EL (cell line): ENCODE results near the gene CHP1.
"Not testable (repeated sequence)": the region's sequence is repeated elsewhere in the genome, so short reads cannot be mapped to it uniquely, and the experiment has no call there.

Experiments used
- DNase-seq: peaks from one replicate; pipeline ENCODE4 v3.0.0-alpha.2; 2016

CHP1 gene

DNA sequence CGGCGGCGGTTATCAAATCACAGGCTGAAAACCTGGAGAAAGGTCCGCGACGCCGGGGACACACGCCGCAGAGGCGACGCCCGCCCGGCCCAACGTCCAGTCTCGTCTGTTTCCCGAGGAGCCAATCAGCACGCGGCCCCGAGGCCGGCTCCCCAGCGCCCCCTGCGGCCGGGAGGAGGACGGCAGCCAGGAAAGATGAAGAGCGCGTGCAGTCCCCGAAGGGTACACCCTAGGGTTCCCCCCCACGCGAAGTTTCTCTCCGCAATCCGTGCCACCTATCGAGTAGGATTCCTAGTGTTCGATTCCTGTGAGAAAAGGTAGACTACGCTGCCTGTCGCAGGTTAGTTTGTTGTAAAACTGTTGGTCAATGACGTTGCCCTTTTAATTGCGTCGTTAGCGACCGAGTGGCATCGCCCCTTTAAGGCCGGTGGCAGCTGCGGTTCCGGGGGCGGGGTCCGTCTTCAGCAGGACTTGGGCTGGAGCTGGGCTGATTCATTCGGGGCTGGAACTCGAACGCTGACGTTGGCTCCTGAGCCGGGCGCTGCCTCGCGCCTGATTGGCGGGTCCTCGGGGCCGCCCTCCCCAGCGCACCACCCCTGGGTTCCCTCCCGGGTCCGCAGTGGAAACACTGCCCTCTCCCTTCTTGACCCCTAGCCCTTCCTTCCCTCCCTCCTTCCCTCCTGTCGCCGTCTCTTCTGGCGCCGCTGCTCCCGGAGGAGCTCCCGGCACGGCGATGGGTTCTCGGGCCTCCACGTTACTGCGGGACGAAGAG, at the start of gene CHP1, which contains the start of gene EXD1:
CHP1 (plus strand) TSS at position 619 of the 772 bp plus-strand sequence; CDS start at position 734, 115 bp downstream.
EXD1 (minus strand) TSS at position 108 of the 772 bp plus-strand sequence. CDS start 4,182 bp downstream, outside the sequence.
- peak; percentile 98 for DNase-seq

DNA sequence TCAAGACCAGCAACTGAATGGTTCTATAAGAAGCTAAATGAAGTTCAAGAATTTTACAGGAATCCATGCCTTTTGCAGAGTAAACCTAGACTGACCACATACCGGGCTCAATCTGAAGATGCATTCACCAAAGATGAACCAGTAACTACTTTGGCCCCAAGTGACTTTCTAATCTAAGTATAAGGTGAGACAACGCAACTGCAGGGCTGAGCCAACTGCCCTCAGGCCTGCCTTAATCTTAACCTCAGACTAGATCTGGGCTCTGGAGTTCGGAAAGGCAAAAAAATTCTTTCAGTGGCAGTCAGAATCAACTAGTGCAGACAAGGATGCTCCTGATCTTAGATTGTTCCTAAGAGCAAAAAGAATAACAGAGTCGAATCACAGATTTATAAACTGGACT, 48.8 kb upstream of the CHP1 start:
- peak; percentile 21 for DNase-seq

DNA sequence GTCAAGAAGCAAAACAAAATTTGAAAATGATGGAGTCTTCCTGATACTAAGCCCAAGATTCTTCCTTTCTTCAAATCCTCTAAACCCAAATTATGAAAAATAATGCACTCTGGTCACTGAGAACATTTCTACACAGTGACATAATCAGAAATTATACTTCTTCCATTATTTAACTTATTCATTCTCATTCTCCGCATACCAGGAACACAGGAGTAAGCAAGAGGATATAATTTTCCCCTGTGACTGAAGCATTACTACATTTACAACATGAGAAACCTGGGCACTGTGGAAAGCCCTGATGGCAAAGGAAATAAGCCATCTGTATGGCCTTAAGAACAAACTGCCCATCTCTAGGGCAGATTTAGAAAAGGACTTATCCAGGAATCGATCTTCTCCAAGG, 47.5 kb upstream of the CHP1 start:
- DNase-seq, result peak; percentile 62

DNA sequence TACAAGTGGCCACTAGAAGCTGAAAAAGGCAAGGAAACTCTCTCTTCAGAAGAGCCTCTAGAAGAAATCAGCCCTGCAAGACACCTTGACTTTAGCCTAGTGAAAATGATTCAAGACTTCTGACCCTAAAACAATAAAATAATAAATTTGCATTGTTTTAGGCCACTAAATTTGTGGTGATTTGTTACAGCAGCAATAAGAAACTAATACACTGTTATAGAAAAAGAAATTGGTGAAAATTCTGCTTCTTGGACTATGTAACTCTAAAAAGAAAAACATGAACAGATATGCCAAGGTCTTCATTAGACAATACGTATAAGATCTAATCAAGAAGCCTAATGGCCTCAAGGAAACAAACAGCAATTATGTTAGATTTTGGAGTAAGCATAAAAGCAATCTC, 36.6 kb upstream of the CHP1 start:
- no peak for DNase-seq

DNA sequence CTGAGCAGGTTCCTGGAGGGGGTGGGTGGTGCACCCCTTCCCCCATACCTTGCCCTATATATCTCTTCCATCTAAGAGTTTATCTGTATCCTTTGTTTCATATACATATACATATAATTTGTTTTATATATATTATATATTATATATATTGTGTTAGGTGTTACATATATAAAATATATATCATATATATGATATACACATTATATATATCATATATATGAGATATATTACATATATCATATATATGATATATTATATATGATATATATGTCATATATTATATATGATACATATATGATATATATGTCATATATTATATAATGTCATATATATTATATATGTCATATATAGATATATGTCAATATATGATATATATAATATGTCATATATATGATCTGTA, 31.6 kb upstream of the CHP1 start:
- no peak for DNase-seq

DNA sequence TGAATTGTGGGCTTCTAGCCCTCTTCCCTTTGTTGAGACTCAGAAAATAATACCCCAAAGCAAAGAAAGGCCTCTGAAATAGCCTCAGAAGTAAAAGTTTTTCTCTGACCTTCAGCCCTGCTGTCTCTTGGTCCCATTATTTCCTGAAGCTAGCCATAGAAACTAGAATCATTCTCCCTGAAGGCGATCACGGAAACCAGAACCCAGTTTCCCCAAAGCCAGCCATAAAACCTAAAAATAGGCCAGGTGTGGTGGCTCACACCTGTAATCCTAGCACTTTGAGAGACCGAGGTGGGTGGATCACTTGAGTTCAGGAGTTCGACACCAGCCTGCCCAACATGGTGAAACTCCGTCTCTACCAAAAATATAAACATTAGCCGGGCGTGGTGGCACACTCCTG, 27.7 kb upstream of the CHP1 start:
- no peak for DNase-seq

DNA sequence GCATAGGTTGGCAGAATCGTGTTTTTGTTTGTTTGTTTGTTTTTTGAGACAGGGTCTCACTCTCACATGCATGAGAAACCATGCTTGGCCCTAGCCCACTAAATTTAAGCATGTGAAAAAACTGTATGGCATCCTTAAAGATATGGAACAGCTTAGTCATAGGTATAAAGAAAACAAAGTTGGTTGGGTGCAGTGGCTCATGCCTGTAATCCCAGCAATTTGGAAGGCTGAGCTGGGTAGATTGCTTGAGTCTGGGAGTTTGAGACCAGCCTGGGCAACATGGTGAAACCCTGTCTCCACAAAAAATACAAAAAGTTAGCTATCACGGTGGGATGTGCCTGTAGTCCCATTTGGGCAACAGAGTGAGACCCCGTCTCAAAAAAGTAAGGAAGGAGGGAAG, 25.8 kb upstream of the CHP1 start:
- no peak for DNase-seq

DNA sequence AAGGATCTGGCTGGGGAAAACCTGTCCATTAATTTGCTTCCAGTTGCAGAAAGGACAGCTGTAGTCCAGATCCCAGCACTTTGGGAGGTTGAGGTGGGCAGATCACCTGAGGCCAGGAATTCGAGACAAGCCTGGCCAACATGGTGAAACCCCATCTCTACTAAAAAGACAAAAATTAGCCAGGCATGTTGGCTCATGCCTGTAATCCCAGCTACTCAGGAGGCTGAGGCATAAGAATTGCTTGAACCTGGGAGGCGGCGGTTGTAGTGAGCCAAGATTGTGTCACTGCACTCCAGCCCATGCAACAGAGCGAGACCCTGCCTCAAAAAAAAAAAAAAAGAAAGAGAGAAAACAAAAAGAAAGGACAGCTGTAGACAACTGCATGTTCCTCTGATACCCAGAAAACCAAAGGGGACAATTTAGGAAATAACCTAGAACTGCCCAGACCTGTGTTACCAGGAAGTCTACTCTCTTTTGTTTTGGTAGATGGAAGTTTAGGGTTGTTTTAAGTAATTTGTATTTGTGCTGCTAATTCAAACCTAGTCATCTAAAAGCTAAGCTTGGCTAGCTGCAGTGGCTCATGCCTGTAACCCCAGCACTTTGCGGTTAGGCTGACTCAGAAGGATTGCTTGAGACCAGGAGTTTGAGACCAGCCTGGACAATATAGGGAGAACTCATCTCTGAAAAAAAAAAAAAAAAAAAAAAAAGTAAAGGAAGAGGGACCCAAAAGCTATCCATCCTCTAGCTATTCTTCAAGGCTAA, 23.2 kb upstream of the CHP1 start:
- DNase-seq, result peak; percentile 68

DNA sequence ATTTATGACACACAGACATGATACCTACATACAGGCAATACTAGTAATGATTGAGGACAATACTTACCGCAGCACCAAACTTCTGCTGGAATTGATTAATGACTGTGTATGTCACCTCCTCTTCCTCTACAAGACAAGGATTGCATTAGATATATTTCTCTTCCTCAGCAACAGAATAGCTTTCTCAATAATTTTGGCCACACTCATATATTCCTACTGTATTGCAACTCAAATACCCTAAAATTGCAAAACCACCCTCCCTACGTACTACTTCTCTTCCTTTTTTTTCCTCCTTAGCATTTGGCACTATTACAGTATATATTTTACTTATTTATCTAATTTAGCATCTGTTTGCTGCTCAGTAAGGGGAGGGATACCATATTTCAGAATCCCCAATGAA, 15.4 kb upstream of the CHP1 start:
- no peak for DNase-seq

DNA sequence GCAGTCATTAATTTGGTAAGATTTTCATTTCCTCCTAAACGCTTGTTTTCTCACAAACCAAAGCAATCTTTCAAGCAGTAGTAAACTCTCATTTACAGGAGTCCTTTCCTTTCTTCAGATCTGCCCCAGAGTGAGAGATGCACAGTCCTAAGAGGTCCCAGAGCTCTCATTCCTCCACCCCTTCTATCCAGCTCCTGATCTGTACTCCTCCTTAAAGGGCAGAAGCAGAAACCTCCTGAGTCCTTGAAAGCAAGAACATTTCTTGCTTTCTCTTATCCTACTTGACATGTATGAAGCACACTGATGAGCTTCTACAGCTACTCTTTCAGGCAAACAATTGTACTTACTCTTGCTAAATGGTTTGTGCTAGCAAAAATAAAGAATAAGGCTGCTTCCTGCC, 12.2 kb upstream of the CHP1 start:
- no peak for DNase-seq

DNA sequence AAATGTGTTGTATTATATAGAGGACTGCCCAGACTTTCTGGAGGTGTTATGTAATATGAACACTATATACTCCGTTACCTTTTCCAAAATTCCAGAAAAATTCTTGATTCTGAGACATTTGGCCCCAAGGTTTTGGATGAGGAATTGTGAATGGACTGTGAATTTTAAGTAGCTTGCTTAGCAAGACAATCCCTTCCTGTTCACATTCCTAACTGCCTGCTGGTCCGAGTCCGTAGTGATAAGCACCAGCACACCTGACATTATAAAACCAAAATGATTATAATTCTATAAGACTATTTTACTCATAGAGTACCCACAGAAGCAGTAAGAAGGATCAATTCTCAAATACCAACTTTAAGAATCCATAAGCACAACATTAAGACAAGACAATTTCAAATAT, 11.7 kb upstream of the CHP1 start:
- no peak for DNase-seq

DNA sequence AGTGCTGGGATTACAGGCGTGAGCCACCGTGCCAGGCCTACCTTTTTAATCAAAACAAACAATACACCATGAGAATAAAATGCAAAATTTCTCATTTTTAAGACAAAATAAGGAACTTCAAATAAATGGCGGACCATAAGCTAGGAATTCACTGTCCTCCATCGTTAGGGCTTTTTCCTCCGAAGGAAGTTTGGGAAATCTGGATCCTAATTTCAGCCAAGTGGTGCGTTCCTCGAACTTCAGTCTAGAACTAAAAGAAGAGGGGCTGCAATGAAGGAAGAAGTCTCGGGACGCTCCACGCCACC, 771 bp upstream of the CHP1 start:
- no peak for DNase-seq

DNA sequence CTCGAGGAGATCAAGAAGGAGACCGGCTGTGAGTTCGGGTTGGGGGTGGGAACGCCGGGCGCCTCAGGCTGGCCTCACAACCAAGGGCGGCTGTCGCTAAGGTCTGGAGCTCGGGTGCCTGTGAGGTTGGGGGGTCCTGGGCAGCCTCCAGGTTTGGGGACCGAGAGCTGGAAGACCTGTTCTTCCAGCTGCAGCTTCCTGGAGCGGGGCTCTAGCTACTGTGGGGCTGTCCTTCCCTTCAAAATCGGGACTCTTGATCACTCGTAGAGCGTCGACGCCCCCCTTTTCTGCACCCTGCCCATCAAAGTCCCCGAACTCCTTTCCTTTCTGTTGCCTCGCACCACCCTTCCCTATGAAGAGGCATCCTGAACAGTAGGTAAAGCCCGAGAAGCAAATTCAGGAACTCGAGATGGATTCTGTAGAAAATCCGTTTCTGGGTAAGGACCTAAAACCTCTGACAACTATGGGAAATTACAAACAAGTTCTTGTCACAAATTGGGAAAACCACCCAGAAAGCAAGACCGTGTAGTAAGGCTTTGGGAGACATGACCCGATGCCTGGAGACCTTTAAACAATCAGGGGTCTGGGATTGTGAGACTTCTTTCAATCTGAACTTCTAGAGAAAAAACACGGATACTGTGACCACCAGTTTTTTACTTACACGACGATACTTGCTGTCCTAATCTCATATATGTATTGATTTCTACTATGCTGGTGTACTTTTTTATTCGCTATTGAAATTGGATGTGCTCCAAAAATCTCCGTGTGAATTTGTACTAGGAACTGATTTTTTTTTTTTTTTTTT, 556 bp downstream of the CHP1 start:
- no peak for DNase-seq

DNA sequence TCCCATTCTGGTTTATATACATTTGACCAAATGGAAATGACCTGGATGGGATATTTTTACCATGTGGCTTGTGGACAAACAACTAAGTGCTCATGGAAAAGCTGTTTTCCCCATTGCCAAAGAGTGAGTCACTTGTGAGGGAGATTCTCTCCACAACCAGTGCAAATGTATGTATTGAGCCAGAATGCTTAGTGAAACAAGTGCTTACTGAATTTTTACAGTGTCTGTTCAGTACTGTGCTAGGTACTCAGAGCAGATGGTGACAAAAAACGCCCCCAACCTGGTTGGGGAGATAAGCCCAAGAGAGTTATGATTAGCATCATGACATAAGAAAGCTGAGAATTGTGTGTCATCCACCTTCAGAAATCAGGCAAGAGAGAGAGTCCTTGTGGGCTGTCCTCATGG, 2.3 kb downstream of the CHP1 start:
- DNase-seq, result peak; percentile 72

DNA sequence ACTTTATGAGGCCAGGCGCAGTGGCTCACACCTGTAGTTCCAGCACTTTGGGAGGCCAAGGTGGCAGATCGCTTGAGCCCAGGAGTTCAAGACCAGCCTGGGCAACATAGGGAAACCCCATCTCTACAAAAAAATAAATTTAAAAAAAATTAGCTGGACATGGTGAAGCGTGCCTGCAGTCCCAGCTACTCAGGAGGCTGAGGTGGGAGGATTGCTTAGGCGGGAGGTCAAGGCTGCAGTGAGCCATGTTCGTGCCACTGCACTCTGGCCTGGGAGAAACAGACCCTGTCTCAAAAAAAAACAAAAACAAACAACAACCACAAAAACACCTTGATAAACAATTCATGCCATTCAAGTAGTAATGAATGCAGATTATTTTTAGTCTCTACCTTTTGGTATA, 4.2 kb downstream of the CHP1 start:
- not testable (repeated sequence) for DNase-seq

DNA sequence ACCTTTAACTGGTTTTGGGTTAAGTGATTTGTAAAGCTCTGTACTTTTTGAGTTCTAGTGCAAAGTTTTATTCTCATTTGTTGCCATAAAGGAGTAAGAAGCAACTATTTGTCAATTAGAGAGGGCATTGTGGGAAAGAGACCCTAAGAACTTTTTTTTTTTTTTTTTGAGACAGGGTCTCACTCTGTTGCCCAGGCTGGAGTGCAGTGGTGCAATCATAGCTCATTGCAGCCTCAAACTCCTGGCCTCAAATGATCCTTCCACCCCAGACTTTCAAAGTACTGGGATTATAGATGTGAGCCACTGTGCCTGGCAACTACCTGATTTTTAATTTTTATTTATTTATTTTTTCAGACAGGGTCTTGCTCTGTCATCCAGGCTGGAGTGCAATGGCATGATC, 4.9 kb downstream of the CHP1 start:
- no peak for DNase-seq

DNA sequence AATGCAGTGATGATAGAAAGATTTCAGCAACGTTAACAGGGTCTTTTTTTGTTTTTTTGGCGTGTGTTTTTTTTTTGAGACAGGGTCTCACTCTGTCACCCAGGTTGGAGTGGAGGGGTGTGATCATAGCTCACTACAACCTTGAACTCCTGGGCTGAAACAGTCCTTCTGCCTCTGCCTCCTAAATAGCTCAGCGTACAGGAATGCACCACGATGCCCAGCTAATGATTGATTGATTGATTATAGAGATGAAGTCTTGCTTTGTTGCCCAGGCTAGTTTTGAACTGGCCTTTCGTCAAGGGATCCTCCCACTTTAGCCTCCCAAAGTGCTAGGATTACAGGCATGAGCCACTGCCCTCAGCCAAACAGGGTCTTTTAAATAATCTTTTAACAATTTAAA, 7.0 kb downstream of the CHP1 start:
- no peak for DNase-seq

DNA sequence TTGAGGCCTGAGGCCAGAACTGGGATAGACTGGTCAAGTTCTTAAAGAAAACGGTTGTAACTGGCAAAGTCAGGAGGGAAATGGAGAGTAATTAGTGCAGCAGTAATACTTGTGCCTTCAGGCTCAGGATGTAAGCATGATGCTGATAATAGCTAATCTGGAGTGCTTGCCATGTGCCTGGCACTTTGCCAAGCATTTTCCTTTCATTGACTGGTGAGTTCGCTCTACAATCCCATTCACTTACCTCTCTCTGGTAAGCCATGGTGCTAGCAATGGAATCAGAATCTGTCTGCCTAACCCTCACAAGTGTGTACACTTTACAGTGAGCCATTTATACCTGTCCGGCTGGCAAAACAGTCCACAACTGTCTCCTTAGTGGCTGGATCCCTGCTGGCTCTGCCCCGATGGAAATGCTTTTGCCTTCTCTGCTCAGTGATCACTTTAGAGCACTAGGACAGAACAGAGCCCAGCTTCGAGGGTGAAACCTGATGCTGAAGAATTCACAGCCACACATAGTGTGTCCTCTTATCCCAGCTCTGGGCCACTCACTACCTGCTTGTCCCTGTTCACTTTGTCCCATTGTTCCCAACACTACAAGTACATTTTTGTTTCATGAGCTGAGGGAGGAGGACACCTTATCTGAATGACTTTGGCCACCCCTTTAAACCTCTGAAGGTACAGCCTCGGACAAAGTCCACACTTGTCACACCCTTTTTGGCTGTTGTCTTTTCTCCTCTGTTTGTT, 10.3 kb downstream of the CHP1 start:
- DNase-seq, result no peak

DNA sequence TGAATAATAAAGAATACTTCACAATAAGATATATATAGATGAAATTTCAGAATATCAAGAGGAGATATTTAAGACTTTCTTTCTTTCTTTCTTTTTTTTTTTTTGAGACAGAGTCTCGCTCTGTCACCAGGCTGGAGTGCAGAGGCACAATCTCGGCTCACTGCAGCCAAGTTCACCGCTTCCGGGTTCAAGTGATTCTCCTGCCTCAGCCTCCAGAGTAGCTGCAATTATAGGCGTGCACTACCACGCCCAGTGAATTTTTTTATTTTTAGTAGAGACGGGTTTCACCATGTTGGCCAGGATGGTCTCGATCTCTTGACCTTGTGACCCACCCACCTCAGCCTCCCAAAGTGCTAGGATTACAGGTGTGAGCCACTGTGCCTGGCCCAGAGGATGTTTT, 19.7 kb downstream of the CHP1 start:
- DNase-seq, result not testable (repeated sequence)

DNA sequence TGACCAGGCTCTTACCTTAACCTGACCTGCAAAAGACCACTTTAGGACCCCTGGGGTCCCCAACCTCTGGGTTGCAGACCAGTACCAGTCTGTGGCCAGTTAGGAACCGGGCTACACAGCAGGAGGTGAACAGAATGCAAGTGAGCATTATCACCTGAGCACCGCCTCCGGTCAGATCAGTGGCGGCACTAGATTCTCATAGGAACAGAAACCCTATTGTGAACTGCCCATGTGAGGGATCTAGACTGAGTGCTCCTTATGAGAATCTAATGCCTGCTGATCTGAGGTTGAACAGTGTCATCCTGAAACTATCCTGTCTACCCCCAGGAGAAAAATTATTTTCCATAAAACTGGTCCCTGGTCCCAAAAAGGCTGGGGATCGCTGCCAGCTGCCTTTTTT, 20.3 kb downstream of the CHP1 start:
- DNase-seq, result no peak

DNA sequence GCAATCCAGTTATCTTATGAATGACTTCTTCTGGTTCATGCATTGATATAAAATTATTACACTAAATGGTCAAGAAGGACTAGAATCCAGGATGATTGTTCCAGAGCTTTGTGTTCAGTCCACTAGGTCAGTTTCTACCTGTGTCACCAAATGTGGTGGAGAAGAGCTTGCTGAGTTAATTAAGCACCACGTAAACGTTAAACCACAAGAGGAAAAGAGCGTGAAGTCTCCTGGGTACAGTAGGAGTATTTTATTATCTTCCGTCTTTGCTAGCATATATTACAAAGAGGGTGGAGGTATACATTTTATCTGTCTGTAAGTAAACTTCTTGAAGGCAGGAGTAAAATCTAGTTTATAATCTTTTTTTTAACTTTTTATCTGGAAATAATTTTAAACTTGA, 23.5 kb downstream of the CHP1 start:
- DNase-seq, result no peak

DNA sequence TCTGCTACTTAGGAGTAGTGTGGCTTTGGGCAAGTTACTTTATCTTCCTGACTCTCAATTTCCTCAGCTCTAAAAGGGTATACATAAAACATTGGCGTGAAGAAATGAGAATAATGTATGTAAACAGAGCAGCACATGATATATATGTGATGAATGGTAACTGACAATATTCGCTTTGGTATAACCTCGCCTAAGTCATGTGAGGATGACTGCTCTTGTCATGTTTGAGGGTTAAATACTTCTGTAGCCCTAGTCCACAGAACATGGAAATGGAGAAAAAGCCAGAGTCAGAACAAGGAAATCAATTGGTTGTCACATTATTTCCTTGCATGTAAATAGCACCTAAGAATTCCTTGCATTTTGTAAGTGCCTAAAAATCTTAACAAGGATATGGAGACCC, 25.0 kb downstream of the CHP1 start:
- DNase-seq, result no peak

DNA sequence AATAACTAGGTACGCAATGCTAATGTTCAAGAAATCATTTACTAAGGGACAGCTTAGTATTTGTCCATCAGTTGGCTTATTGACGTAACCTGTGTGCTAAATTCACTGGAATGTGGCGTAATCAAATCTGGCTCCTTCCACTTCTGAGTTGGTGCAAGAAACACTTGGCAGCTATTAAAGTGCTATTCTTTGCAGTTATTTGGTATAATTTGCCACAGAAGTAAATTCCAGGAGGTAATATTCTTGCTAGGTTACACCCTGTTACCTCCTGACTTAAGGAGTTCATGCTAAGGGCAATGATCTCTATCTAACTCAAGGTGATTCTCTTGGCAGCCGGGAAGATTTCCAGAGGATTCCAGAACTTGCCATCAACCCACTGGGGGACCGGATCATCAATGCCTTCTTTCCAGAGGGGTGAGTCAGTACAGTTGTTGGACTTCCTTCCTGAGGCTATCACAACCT, 25.5 kb downstream of the CHP1 start:
- no peak for DNase-seq
